ENCODE measurements around the gene CCDC192. TPM values are rescaled to one million over a fixed set of nuclear protein-coding genes. Genes with fewer than 3 reads are reported as not detected.
A peak's percentile ranks its signal among the peaks of the same experiment; 100 is the strongest.

CCDC192 gene
- total RNA-seq, 1 donor from 2014 or later: not detected

- H3K27me3 ChIP-seq (ENCODE audit: low read depth): no peaks in the 10 kb centered on the region
- intact Hi-C loops (cut with DNase I): no loop called here
- no peaks in the 10 kb centered on the region for H3K36me3 ChIP-seq
- TF ChIP-seq CTCF (IDR thresholded peaks at IDR 0.05): no peak
- ATAC-seq (no peak), DNase-seq (no peak)
- H3K4me3 ChIP-seq: no peak overlapping the region
- H3K4me1 ChIP-seq: no peaks in the 10 kb centered on the region
- no peaks in the 10 kb centered on the region for H3K9me3 ChIP-seq
- H3K27ac ChIP-seq: no peak overlapping the region
Measured at GRCh38 chr5:127970854-127971425, 267.7 kb downstream of the CCDC192 start.

- no peaks in the 10 kb centered on the region for H3K4me1 ChIP-seq
- TF ChIP-seq CTCF (IDR thresholded peaks at IDR 0.05): no peak
- ATAC-seq (no peak), DNase-seq (no peak)
- intact Hi-C loops (cut with DNase I): no loop called here
- no peaks in the 10 kb centered on the region for H3K9me3 ChIP-seq
- no peak overlapping the region for H3K4me3 ChIP-seq
- no peaks in the 10 kb centered on the region for H3K27me3 ChIP-seq (ENCODE audit: low read depth)
- H3K36me3 ChIP-seq: no peaks in the 10 kb centered on the region
- peak overlapping the region; percentile 68 for H3K27ac ChIP-seq
Measured at GRCh38 chr5:127975961-127976360, 272.8 kb downstream of the CCDC192 start.

- ATAC-seq: no peak
- H3K27ac ChIP-seq: peak overlapping the region; percentile 68
- H3K4me3 ChIP-seq: no peak overlapping the region
- no peak for DNase-seq
- intact Hi-C loops (cut with DNase I): no loop called here
- TF ChIP-seq CTCF (IDR thresholded peaks at IDR 0.05): no peak
- H3K4me1 ChIP-seq: no peaks in the 10 kb centered on the region
- no peaks in the 10 kb centered on the region for H3K36me3 ChIP-seq
- H3K9me3 ChIP-seq: no peaks in the 10 kb centered on the region
- no peaks in the 10 kb centered on the region for H3K27me3 ChIP-seq (ENCODE audit: low read depth)
Measured at GRCh38 chr5:127976525-127976924, 273.3 kb downstream of the CCDC192 start.

DNA sequence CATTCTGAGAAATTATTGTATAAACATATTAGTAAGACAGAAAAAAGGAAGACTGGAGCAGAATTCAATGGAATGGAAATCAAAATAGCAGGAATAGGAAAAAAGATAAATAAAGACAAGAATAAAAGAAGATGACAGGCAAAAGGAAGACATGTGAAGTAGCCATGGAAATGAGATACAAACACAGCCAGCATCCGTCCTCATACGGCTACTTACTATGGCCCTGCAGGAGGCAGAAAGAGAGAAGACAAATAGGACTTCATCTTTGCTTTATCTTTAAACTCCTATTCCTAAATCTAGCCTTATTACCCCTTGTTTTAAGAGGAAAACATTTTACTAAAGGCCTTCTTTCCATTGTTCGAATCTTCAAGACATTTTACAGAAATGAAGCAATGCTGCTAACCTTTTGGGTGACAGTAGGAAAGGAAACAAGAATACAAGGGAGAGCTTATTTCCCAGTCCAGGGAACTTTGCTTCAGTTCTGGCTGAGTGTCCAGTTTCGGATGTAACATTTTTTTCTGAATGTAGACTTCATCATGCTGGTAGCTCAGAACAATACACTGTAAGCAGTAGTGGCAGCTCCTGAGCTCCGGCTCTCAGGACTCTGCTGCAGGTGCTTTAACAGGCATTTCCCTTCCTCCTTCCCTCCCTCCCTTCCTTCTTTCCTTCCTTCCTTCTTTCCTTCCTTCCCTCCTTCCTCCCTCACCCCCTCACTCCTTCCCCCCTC, 274.0 kb downstream of the CCDC192 start:
- no peaks in the 10 kb centered on the region for H3K27me3 ChIP-seq (ENCODE audit: low read depth)
- H3K36me3 ChIP-seq: no peaks in the 10 kb centered on the region
- no peaks in the 10 kb centered on the region for H3K4me1 ChIP-seq
- intact Hi-C loops (cut with DNase I): no loop called here
- no peak overlapping the region for H3K4me3 ChIP-seq
- no peak for TF ChIP-seq CTCF (IDR thresholded peaks at IDR 0.05)
- peak overlapping the region; percentile 68 for H3K27ac ChIP-seq
- no peak for DNase-seq
- no peaks in the 10 kb centered on the region for H3K9me3 ChIP-seq
- no peak for ATAC-seq

- DNase-seq (no peak), ATAC-seq (no peak)
- Histone ChIP-seq H3K27ac (no peak overlapping the region), H3K4me3 (no peak overlapping the region), H3K4me1 (no peaks in the 10 kb centered on the region), H3K9me3 (no peaks in the 10 kb centered on the region), H3K27me3 (ENCODE audit: low read depth) (no peaks in the 10 kb centered on the region), H3K36me3 (no peaks in the 10 kb centered on the region)
- no peak for TF ChIP-seq CTCF (IDR thresholded peaks at IDR 0.05)
- intact Hi-C loops (cut with DNase I): no loop called here
Measured at GRCh38 chr5:127978738-127979300, 275.6 kb downstream of the CCDC192 start.
